ENCODE measurements around the gene PIAS1. TPM values are rescaled to one million over a fixed set of nuclear protein-coding genes. Genes with fewer than 3 reads are reported as not detected.

PIAS1 gene
- total and polyA plus RNA-seq, 9 of the 15 experiments (the other 6 are each of a cell fraction or from before 2014, with no cell fraction given): 18.0 to 59.1 (median 28.5) TPM

- TF ChIP-seq THRA (IDR thresholded peaks at IDR 0.05) (no peak), RNF219 (CRISPR knock-in tag; IDR thresholded peaks at IDR 0.05) (no peak), EGR1 (conservative IDR thresholded peaks at IDR 0.05) (peak; percentile 96), CREB3 (tag; conservative IDR thresholded peaks at IDR 0.05; ENCODE audit: low read depth) (no peak), CBX8 (IDR thresholded peaks at IDR 0.05; ENCODE audit: borderline replicate concordance, extremely low read depth, low read depth, low read length, poor library complexity, severe bottlenecking) (no peak), SOX6 (IDR thresholded peaks at IDR 0.05) (peak; percentile 22), ZNF79 (CRISPR knock-in tag; IDR thresholded peaks at IDR 0.05; ENCODE audit: low read depth) (no peak), KLF13 (tag; IDR thresholded peaks at IDR 0.05; ENCODE audit: borderline replicate concordance, low read depth) (no peak), POLR2AphosphoS2 (IDR thresholded peaks at IDR 0.05; ENCODE audit: low read length) (no peak; the same call in 1 of the 2 replicates), YY1 (IDR thresholded peaks at IDR 0.05; ENCODE audit: borderline replicate concordance in 1 of 3, control insufficient read depth in 1 of 3, extremely low read depth in 1 of 3, insufficient read depth in 3 of 3, insufficient read length in 1 of 3, insufficient replicate concordance in 2 of 3, low read depth in 1 of 3, low read length in 2 of 3) (peak; percentile 66 to 95 (median 92)), MYBL2 (IDR thresholded peaks at IDR 0.05; ENCODE audit: low read depth) (peak; percentile 97), MYBL2 (CRISPR knock-in tag; IDR thresholded peaks at IDR 0.05; ENCODE audit: borderline replicate concordance) (peak; percentile 86; the same call in 1 of the 2 replicates), RBM15 (IDR thresholded peaks at IDR 0.05; ENCODE audit: insufficient read depth, low read length) (no peak), TCF7 (IDR thresholded peaks at IDR 0.05; ENCODE audit: borderline replicate concordance) (no peak), E2F3 (CRISPR knock-in tag; IDR thresholded peaks at IDR 0.05) (peak; percentile 83), ETV6 (IDR thresholded peaks at IDR 0.05; ENCODE audit: borderline replicate concordance in 1 of 2, low read depth in 2 of 2, low read length in 1 of 2) (no peak), ETV6 (CRISPR knock-in tag; IDR thresholded peaks at IDR 0.05; ENCODE audit: borderline replicate concordance) (no peak), POLR2H (tag; IDR thresholded peaks at IDR 0.05; ENCODE audit: low read depth) (peak; percentile 37; the same call in 1 of the 2 replicates), CHD2 (IDR thresholded peaks at IDR 0.05; ENCODE audit: low read depth, low read length) (peak; percentile 57; the same call in 1 of the 2 replicates), FOSL1 (tag; conservative IDR thresholded peaks at IDR 0.05) (no peak)
These were observed at the start of gene PIAS1 (continued) for GRCh38 chr15:68053701-68054627.

All from K562 (cell line).